ENCODE measurements around the gene COA7. TPM values are rescaled to one million over a fixed set of nuclear protein-coding genes. Genes with fewer than 3 reads are reported as not detected.

COA7 gene
- total and polyA plus RNA-seq, 2 experiments from 2014 or later = 7.6 to 10.4 TPM

GRCh38 chr1:52684545-52684944, 13.6 kb downstream of the COA7 start:
- Histone ChIP-seq H3K9me3 (ENCODE audit: low read depth) (no peaks in the 10 kb centered on the region), H3K4me1 (ENCODE audit: low read depth) (no peaks in the 10 kb centered on the region), H3K36me3 (peaks cover 9% of the 10 kb centered on the region), H3K27me3 (no peaks in the 10 kb centered on the region), H3K4me3 (no peak overlapping the region), H3K27ac (no peak overlapping the region)
- TF ChIP-seq CTCF (IDR thresholded peaks at IDR 0.05; ENCODE audit: low read depth, low read length) = no peak
- no peak for DNase-seq (ENCODE audit: low read depth in 1 of 2, low spot score in 1 of 2)

GRCh38 chr1:52683367-52683940, 14.7 kb downstream of the COA7 start:
- Histone ChIP-seq H3K27ac (no peak overlapping the region), H3K4me3 (no peak overlapping the region), H3K36me3 (peaks cover 6% of the 10 kb centered on the region), H3K4me1 (ENCODE audit: low read depth) (no peaks in the 10 kb centered on the region), H3K27me3 (no peaks in the 10 kb centered on the region), H3K9me3 (ENCODE audit: low read depth) (no peaks in the 10 kb centered on the region)
- TF ChIP-seq CTCF (IDR thresholded peaks at IDR 0.05; ENCODE audit: low read depth, low read length) = no peak
- no peak for DNase-seq (ENCODE audit: low read depth in 1 of 2, low spot score in 1 of 2)

- Histone ChIP-seq H3K36me3 (no peaks in the 10 kb centered on the region), H3K4me1 (ENCODE audit: low read depth) (no peaks in the 10 kb centered on the region), H3K9me3 (ENCODE audit: low read depth) (no peaks in the 10 kb centered on the region), H3K4me3 (no peak overlapping the region), H3K27me3 (no peaks in the 10 kb centered on the region), H3K27ac (no peak overlapping the region)
- DNase-seq (ENCODE audit: low read depth in 1 of 2, low spot score in 1 of 2) = no peak
- TF ChIP-seq CTCF (IDR thresholded peaks at IDR 0.05; ENCODE audit: low read depth, low read length) = no peak
Measured at GRCh38 chr1:52681136-52681535, 17.0 kb downstream of the COA7 start.

- no peak for DNase-seq (ENCODE audit: low read depth in 1 of 2, low spot score in 1 of 2)
- Histone ChIP-seq H3K4me1 (ENCODE audit: low read depth) (no peaks in the 10 kb centered on the region), H3K27me3 (no peaks in the 10 kb centered on the region), H3K36me3 (no peaks in the 10 kb centered on the region), H3K4me3 (no peak overlapping the region), H3K9me3 (ENCODE audit: low read depth) (no peaks in the 10 kb centered on the region), H3K27ac (no peak overlapping the region)
- no peak for TF ChIP-seq CTCF (IDR thresholded peaks at IDR 0.05; ENCODE audit: low read depth, low read length)
Measured at GRCh38 chr1:52680353-52680752, 17.8 kb downstream of the COA7 start.

- TF ChIP-seq CTCF (IDR thresholded peaks at IDR 0.05; ENCODE audit: low read depth, low read length) = no peak
- Histone ChIP-seq H3K4me3 (no peak overlapping the region), H3K27me3 (no peaks in the 10 kb centered on the region), H3K27ac (no peak overlapping the region), H3K4me1 (ENCODE audit: low read depth) (peaks cover 6% of the 10 kb centered on the region), H3K36me3 (no peaks in the 10 kb centered on the region), H3K9me3 (ENCODE audit: low read depth) (no peaks in the 10 kb centered on the region)
- DNase-seq (ENCODE audit: low read depth in 1 of 2, low spot score in 1 of 2) = no peak
Measured at GRCh38 chr1:52679498-52679897, 18.6 kb downstream of the COA7 start.
